Left renal cortex interstitium (tissue), 4 donors: Measurements from ENCODE around the gene ELF4. TPM values are rescaled to one million over a fixed set of nuclear protein-coding genes. Genes with fewer than 3 reads are reported as not detected.

Experiments used
- DNase-seq, 4 donors: peaks; one replicate each; pipeline ENCODE4 v3.0.0-alpha.2; 2013; ENCODE audit warnings: low read depth in 4 of 4, low spot score in 2 of 4, missing footprints in 1 of 4
- polyA plus RNA-seq, 4 donors: library from polyadenylated mRNA; unstranded; fragments of 120-200 nt; gene quantifications; one replicate each; pipeline ENCODE4 v1.2.1, GENCODE V29; 2013; ENCODE audit not compliant: insufficient read length in 4 of 4

ELF4 gene
- 10 to 100 TPM; 10.6 to 12.1 (median 11.4) TPM for polyA plus RNA-seq

- DNase-seq = no peak
Measured at GRCh38 chrX:130110379-130111219, at the start of gene ELF4. Gene ELF4 (minus strand): TSS chrX:130110497. CDS start chrX:130081330, 29,167 bp downstream.

DNA sequence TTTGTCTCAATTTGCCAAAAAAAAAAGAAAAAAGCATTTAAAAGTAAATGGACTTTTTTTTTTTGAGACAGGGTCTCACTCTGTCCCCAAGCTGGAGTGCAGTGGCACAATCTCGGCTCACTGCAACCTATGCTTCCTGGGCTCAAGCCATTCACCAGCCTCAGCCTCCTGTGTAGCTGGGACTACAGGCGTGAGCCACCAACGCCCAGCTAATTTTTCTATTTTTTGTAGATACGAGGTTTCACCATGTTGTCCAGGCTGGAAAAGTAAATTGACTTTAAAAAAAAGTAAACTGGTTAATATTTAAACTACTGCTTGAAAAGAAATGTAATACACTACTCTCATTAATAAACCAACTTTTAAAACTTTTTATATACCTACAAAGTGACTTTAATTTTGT lies 49.5 kb upstream of the ELF4 start:
- no peak for DNase-seq

DNA sequence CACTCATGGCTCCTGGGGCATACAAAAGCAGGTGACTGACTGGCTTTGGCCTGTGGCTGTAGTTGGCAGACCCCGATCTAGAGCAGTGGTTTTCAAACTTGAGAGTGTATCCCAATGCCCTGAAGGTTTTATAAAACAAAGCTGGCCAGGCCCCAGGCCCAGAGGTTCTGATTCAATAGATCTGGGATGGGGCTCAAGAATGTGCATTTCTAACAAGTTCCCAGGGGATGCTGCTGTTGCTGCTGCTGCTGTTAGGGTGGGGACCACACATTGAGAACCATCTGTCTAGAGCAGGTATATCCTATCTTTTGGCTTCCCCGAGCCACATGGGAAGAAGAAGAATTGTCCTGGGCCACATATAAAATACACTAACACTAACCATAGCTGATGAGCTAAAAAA lies 48.0 kb upstream of the ELF4 start:
- DNase-seq = no peak

- no peak for DNase-seq
Measured at GRCh38 chrX:130155564-130155963, 45.3 kb upstream of the ELF4 start.

DNA sequence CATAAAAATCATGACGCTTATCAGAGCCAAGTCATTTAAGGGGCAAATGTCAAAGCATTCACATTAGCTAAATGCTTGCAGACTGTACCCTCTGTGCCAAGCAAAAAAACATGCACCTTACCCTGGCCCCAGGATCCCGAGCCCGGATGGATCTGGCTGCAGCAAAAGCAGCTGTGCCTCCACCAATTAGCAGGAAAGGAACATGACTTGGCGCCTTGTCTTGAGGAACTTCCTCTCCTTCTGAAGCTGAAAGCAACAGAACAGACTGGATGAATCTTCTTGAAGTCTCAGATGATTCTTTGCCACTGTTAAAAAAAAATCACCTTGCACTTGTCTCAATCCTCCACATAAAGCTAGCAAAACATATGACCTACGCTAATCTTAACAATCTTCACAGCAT lies 37.3 kb upstream of the ELF4 start:
- DNase-seq = no peak

GRCh38 chrX:130145123-130145522 lies 34.8 kb upstream of the ELF4 start:
- DNase-seq = no peak

- no peak for DNase-seq
Measured at GRCh38 chrX:130144509-130144908, 34.2 kb upstream of the ELF4 start.

DNA sequence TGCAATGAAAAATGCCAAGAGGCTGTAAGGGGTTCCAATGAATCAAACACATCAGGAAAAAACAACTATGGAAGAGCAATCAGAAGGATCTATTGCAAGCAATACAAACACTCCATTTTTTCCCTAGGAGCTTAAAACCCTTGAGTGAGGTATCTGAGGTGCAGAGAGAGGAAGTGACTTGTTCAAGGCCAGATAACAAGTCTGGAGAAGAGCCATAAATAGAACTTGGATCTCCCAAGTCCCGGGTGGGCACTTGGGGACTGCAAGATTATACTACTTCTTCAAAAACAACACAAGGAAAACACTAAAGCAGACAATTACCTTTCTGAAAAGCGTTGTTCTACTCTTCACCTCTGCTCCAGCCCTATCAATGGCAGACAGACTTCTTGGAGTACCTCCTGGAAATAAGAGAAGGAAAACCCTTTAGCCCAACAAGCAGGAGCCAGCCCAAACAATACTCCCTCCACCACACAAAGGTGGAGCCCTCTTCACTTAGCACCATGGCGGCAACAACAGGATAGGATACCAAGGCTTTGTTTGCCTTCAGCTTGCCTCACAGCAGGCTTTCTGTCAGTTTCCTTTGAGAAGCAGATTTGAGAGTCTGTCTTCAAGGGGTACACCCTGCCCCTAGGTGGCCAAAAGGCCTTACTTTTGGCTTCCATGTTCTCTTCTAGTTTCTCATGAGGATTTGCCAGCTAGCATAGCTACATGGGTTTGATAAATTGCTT lies 29.3 kb upstream of the ELF4 start:
- no peak for DNase-seq

DNA sequence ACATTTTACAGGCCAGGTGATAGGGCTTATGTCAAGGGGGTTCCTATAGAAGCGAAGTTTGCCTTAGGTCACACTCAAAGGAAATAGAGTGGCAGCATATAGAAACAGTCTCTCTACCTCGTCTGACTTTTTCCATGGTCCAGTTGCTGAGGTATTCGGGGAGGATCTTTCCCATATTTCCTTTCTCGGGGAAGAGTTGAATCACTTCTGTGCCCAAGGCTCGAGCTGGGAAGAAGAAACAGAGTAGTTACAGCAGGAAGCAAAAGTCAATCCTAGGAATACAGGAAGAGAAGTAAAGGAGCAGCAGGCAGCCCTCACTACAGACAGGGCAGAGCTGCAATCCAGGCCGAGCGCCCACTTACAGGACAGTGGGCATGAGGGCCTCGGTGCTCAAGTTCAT lies 26.7 kb upstream of the ELF4 start:
- DNase-seq = no peak

GRCh38 chrX:130136496-130136895 lies 26.2 kb upstream of the ELF4 start:
- no peak for DNase-seq

DNA sequence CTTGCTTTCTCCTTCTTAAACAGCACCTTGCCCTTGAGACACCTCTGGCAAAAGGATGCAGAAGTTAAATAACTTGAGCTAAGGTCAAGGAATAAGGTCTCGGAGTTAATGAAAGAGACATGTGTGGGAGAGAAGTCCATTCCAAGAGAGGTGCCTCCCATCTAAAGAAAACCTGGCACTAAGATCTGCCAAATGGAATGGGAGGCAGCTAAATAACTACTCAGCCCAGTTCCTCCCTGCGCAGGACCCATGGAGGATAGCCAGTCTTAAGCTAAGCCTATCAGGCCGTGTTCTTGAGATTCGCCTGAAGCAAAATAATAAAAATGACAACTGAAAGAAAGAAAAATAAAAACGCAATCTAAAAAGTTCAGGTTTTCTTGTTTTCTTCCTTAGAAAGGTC lies 20.7 kb upstream of the ELF4 start:
- no peak for DNase-seq

GRCh38 chrX:130125091-130125874 lies 15.0 kb upstream of the ELF4 start:
- no peak for DNase-seq

GRCh38 chrX:130124577-130124976 lies 14.3 kb upstream of the ELF4 start:
- DNase-seq = no peak

- no peak for DNase-seq
Measured at GRCh38 chrX:130121505-130121800, 11.2 kb upstream of the ELF4 start.

GRCh38 chrX:130120746-130121504 lies 10.6 kb upstream of the ELF4 start:
- DNase-seq = no peak

- DNase-seq = no peak
Measured at GRCh38 chrX:130120321-130120731, 10.0 kb upstream of the ELF4 start.

GRCh38 chrX:130119312-130119898 lies 9.1 kb upstream of the ELF4 start:
- DNase-seq = no peak

DNA sequence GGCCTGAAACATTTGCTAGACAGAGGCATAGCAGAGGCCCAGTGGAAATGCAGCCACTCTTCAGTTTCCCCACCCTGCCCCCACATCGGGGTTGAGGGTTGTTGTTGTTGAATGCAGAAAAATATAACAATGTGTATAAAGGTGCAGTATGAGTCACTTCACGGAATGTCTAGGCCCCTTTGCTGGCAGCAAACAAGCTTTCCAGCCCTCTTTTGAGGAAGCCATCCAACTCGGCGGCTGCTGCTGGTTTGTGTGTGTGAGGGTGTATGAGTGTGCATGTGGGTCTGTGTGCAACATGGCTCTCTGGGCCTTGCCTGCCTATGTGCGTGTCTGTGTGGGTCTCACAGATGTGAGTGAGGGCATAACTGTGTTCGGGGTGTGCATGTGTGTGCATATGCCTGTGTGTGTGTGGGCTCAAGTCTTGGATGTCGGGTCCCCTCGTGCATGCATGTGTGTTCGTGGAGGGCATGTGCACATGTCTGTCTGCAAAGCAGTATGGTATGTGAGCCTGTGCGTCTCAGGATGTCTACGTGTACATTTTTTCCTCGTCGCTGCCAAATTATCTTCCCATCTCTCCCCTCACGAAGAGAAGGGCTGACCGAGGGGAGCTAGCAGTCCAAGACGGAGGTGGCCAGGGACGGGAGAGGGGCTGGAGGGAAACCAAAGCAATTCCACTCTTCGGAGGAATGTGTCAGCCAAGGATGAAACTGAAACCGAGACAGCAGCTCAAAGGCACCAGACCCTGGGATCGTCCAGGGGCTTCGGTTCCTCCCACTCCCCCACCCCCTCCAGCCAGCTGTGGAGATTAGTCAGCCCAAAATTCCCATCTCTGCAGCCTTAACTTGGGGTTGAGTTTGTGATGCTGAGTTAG lies 8.4 kb upstream of the ELF4 start:
- no peak for DNase-seq

DNA sequence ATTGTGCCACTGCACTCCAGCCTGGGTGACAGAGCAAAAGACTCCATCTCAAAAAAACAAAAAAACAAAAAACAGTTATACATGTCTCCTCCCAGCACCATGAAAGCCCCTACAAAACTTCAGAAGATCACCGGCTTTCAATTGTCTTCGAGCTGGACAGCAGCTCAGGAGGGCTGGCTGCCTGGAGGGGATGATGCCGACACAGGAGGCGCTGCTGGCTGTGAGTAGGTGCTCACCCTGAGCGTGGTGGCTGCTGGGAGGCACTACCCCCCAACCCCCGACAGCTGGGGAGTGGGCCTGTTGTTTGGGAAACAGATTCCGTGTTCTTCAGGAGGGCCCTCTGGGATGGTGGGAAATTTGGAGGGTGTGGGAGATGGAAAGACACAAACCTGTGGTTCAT lies 6.9 kb upstream of the ELF4 start:
- DNase-seq = no peak
